22Rv1 (cell line): ENCODE measurements around the gene SHFL.

Source experiments
- ZFX ChIP-seq: fragments of 450-650 bp; IDR thresholded peaks from 2 replicates; pipeline ENCODE4 v1.6.1; 2017; ENCODE audit warnings: antibody characterized with exemption, borderline replicate concordance
- TF ChIP-seq, protein P1 (sequence below): fragments of 450-650 bp; IDR thresholded peaks from 2 replicates; pipeline ENCODE4 v1.5.1; 2017; ENCODE audit warnings: mild to moderate bottlenecking

DNA sequence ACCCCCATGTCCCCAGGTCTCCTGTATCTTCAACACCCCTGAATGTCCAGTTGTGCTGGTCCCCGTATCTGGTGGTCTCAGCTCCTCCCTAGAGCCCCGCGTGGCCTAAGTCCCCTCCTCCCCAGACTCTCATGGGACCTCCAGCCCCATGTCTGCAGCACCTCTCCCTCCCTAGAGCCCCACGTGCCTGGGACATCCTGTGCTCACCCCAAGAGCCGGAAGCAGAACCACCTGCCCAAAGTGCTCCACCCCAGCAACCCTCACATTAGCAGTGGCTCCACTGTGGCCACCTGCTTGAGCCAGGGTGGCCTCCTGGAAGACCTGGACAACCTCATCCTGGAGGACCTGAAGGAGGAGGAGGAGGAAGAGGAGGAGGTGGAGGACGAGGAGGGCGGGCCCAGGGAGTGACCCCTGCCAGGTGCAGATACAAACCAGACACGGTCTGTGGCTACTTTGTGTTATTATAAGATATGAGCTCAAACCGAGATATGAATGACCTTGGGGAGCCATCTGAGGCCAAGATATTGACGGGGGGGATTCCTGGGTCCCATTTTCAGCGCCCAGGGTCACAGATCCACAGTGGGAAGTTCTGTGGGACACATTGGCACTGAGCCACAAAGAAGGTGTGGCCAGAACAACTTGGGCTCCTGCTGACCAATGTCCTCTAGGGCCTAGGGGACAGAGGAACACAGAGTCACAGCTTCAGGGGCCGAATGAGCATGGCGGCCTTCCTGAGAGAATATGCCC is 6.0 kb downstream of the SHFL start:
- TF ChIP-seq, protein P1, sequence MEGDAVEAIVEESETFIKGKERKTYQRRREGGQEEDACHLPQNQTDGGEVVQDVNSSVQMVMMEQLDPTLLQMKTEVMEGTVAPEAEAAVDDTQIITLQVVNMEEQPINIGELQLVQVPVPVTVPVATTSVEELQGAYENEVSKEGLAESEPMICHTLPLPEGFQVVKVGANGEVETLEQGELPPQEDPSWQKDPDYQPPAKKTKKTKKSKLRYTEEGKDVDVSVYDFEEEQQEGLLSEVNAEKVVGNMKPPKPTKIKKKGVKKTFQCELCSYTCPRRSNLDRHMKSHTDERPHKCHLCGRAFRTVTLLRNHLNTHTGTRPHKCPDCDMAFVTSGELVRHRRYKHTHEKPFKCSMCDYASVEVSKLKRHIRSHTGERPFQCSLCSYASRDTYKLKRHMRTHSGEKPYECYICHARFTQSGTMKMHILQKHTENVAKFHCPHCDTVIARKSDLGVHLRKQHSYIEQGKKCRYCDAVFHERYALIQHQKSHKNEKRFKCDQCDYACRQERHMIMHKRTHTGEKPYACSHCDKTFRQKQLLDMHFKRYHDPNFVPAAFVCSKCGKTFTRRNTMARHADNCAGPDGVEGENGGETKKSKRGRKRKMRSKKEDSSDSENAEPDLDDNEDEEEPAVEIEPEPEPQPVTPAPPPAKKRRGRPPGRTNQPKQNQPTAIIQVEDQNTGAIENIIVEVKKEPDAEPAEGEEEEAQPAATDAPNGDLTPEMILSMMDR = no peak
- no peak for TF ChIP-seq ZFX
